ENCODE data around the gene ECHDC3. TPM values are rescaled to one million over a fixed set of nuclear protein-coding genes. Genes with fewer than 3 reads are reported as not detected.

The ECHDC3 gene
- polyA plus RNA-seq, 1 of the 3 experiments (the other 2 are of a cell fraction) = 13.5 TPM

- no peaks in the 10 kb centered on the region for H4K20me1 ChIP-seq (ENCODE audit: insufficient read depth)
- DNase-seq = no peak
- no peaks in the 10 kb centered on the region for H3F3A ChIP-seq (replicated peaks; ENCODE audit: insufficient read depth)
- no peak overlapping the region for H3K4me2 ChIP-seq
- no peaks in the 10 kb centered on the region for H3K9me3 ChIP-seq
- no peak overlapping the region for H3K4me3 ChIP-seq (ENCODE audit: low read depth in 2 of 2, low read length in 1 of 2)
- no peaks in the 10 kb centered on the region for H3K79me2 ChIP-seq (ENCODE audit: insufficient read depth)
- TF ChIP-seq GATA2 (CRISPR knock-in tag; IDR thresholded peaks at IDR 0.05) (no peak), GABPA (IDR thresholded peaks at IDR 0.05; ENCODE audit: low read depth) (no peak), YY1 (IDR thresholded peaks at IDR 0.05; ENCODE audit: low read depth) (no peak), USF1 (IDR thresholded peaks at IDR 0.05; ENCODE audit: borderline replicate concordance, low read depth) (no peak), NRF1 (IDR thresholded peaks at IDR 0.05; ENCODE audit: low read depth, low read length) (no peak), FOXJ3 (CRISPR knock-in tag; IDR thresholded peaks at IDR 0.05) (no peak), POLR2AphosphoS5 (IDR thresholded peaks at IDR 0.05; ENCODE audit: low read depth, low read length) (no peak), FOXM1 (IDR thresholded peaks at IDR 0.05; ENCODE audit: low read depth) (no peak), RFX5 (IDR thresholded peaks at IDR 0.05; ENCODE audit: low read length) (no peak)
- H3K36me3 ChIP-seq (replicated peaks in 1 of 2; ENCODE audit: control insufficient read depth in 1 of 2, insufficient read depth in 2 of 2, low read length in 1 of 2) = no peaks in the 10 kb centered on the region
- 76% methylated on average over 5 of the region's 5 CpGs for WGBS (ENCODE audit: low lambda C conversion rate)
- no peaks in the 10 kb centered on the region for H3K27me3 ChIP-seq (ENCODE audit: insufficient read depth)
- no peak overlapping the region for H2AFZ ChIP-seq (ENCODE audit: low read depth)
- peaks cover 0 to 4% of the 10 kb centered on the region in 2 experiments; a peak in 1 of 4 replicates for H3K4me1 ChIP-seq (ENCODE audit: control insufficient read depth in 1 of 2, insufficient read depth in 2 of 2, low read depth in 1 of 2, low read length in 1 of 2)
- POLR2A ChIA-PET = no interaction called here
- no peaks in the 10 kb centered on the region for H3K9me2 ChIP-seq
- no peak overlapping the region for H3K27ac ChIP-seq (ENCODE audit: low read depth in 2 of 2, low read length in 1 of 2)
- H3K9ac ChIP-seq = no peak overlapping the region
- CTCF ChIA-PET = interaction anchor here (1.2 to 3.6 kb wide), 2 partner anchors 11 to 385 kb away, joined by 3 to 18 read pairs; no protein-coding TSS in a partner anchor
Measured at GRCh38 chr10:11808808-11809207, 66.6 kb downstream of the ECHDC3 start.

GRCh38 chr10:11810313-11810766, 68.2 kb downstream of the ECHDC3 start:
- Histone ChIP-seq H3F3A (replicated peaks; ENCODE audit: insufficient read depth) (no peaks in the 10 kb centered on the region), H3K27me3 (ENCODE audit: insufficient read depth) (no peaks in the 10 kb centered on the region), H3K27ac (ENCODE audit: low read depth in 2 of 2, low read length in 1 of 2) (no peak overlapping the region), H3K4me3 (ENCODE audit: low read depth in 2 of 2, low read length in 1 of 2) (no peak overlapping the region), H2AFZ (ENCODE audit: low read depth) (no peak overlapping the region), H4K20me1 (ENCODE audit: insufficient read depth) (no peaks in the 10 kb centered on the region), H3K9ac (no peak overlapping the region), H3K36me3 (replicated peaks in 1 of 2; ENCODE audit: control insufficient read depth in 1 of 2, insufficient read depth in 2 of 2, low read length in 1 of 2) (no peaks in the 10 kb centered on the region), H3K4me2 (no peak overlapping the region), H3K4me1 (ENCODE audit: control insufficient read depth in 1 of 2, insufficient read depth in 2 of 2, low read depth in 1 of 2, low read length in 1 of 2) (peaks cover 0 to 11% of the 10 kb centered on the region in 2 experiments; a peak in 1 of 4 replicates), H3K79me2 (ENCODE audit: insufficient read depth) (no peaks in the 10 kb centered on the region), H3K9me2 (no peaks in the 10 kb centered on the region), H3K9me3 (no peaks in the 10 kb centered on the region)
- DNase-seq = no peak
- TF ChIP-seq POLR2AphosphoS5 (IDR thresholded peaks at IDR 0.05; ENCODE audit: low read depth, low read length) (no peak), TEAD4 (IDR thresholded peaks at IDR 0.05; ENCODE audit: borderline replicate concordance, insufficient read depth) (no peak), MAX (IDR thresholded peaks at IDR 0.05; ENCODE audit: low read depth) (no peak), FOSL2 (IDR thresholded peaks at IDR 0.05; ENCODE audit: borderline replicate concordance, low read depth) (no peak), EP300 (IDR thresholded peaks at IDR 0.05; ENCODE audit: borderline replicate concordance in 1 of 2, low read depth in 1 of 2, low read length in 1 of 2) (no peak), USF2 (IDR thresholded peaks at IDR 0.05; ENCODE audit: borderline replicate concordance, low read depth, low read length) (no peak), RCOR1 (IDR thresholded peaks at IDR 0.05; ENCODE audit: low read length) (no peak), NRF1 (IDR thresholded peaks at IDR 0.05; ENCODE audit: low read depth, low read length) (no peak), FOXM1 (IDR thresholded peaks at IDR 0.05; ENCODE audit: low read depth) (no peak)
- WGBS (ENCODE audit: low lambda C conversion rate) = 78% methylated on average over 13 of the region's 13 CpGs
- POLR2A ChIA-PET = no interaction called here
- CTCF ChIA-PET = interaction anchor here (1.8 to 3.6 kb wide), 2 partner anchors 10 to 28 kb away, joined by 7 to 18 read pairs; no protein-coding TSS in a partner anchor

All from SK-N-SH (cell line).